Fibroblast of pulmonary artery (primary cell): ENCODE data around the gene ERC2.
A peak's percentile ranks its signal among the peaks of the same experiment; 100 is the strongest.

Source experiments
- DNase-seq: peaks from one replicate; pipeline ENCODE4 v3.0.0-alpha.2; 2010; ENCODE audit warnings: low read depth
- H3K4me3 ChIP-seq: replicated peaks from 2 replicates; pipeline ENCODE4 v1.5.1; 2011; ENCODE audit warnings: low read depth, mild to moderate bottlenecking, control low read depth, low read length, moderate library complexity
- CTCF ChIP-seq: IDR thresholded peaks from 2 replicates; pipeline ENCODE4 v1.5.1; 2011; ENCODE audit warnings: mild to moderate bottlenecking, control low read depth, low read length, inconsistent platforms; ENCODE audit errors: missing control alignments

The ERC2 gene

DNA sequence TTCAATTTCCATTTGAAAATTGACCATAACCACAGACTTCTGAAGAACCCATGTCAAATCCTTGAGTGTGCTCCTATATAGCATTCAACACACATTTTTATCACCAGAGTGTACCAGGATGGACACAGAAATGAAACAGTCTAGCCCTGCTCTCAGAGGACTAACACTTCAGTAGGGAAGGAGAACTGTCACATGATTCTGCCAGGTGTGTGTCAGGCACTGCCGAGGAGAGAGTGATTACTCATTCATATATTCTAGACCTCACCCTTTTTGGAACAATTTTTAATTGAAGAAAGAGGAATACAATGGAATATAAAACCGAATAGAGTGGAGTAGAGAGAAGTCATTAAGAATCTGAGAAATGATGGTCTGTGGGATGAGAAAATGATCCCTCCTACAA is 125.8 kb downstream of the ERC2 start:
- H3K4me3 ChIP-seq = no peak overlapping the region
- no peak for TF ChIP-seq CTCF
- no peak for DNase-seq

DNA sequence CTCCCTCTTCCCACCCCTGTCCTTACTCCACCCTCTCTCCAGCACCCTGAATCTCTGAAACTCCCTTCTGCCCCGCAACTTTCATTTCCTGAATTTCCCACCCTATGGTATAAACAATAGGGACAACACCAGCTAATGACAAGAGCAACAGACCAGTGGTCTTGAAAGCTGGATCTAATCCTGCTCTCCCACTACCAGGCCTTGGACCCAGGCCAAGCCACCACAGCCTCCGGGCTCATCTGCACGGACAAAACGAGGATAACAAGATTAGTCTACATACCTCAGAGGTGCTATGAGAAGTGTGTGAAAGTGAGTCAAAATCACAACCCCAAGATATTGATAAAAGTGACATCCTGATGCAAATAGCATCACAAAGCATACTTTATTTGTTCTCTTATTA is 128.6 kb downstream of the ERC2 start:
- TF ChIP-seq CTCF = no peak
- no peak overlapping the region for H3K4me3 ChIP-seq
- DNase-seq = no peak

GRCh38 chr3:56339244-56339643 is 129.0 kb downstream of the ERC2 start:
- no peak for DNase-seq
- no peak overlapping the region for H3K4me3 ChIP-seq
- TF ChIP-seq CTCF = no peak

GRCh38 chr3:56336023-56336422 is 132.2 kb downstream of the ERC2 start:
- H3K4me3 ChIP-seq = no peak overlapping the region
- DNase-seq = no peak
- TF ChIP-seq CTCF = no peak

DNA sequence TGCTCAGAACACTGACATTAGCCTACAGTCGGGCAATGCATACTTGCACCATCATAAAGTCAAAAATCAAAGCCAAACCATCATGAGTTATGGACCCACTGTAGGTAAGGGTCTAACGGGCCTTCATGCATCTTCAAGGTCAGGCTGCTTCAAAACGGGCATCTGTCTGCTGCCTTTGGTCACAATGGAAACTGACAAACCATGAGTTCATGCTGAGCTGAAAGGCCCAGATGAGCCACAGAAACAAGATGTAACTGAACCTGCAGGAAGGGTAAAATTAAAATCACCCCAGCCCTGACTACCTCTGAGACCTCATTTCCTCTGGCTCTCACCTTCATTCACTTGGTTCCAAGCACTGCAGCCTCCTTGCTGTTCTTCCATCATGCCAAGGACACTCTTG is 143.8 kb downstream of the ERC2 start:
- TF ChIP-seq CTCF = no peak
- DNase-seq = no peak
- no peak overlapping the region for H3K4me3 ChIP-seq

DNA sequence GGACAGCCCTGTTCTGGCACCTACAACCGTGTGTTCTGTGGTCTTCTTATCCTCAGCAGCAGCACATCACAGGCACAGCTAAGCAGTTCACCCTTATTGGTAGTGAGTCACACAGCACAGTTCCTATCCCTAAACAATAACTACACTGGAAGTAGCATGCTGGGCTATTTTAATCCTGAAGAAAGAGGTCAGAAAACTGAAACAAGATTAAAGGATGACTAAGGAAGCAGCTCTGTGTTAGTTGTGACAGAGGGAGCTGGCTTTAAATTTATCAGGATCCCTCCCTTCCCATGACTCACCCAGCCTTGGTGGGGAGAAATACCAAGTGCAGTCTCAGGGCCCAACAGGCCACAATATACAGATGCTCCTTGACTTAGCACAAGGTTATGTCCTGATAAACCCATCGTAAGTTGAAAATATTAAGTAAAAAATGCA is 144.3 kb downstream of the ERC2 start:
- peak; percentile 91 for DNase-seq
- H3K4me3 ChIP-seq = no peak overlapping the region
- TF ChIP-seq CTCF = no peak

- TF ChIP-seq CTCF = no peak
- H3K4me3 ChIP-seq = no peak overlapping the region
- no peak for DNase-seq
Observed at GRCh38 chr3:56322862-56323261, 145.4 kb downstream of the ERC2 start.
